Astrocyte (in vitro differentiated cells and primary cell): Measurements from ENCODE around the gene CYB5B.

Source experiments
- EZH2 ChIP-seq: IDR thresholded peaks from 2 replicates; pipeline ENCODE4 v1.6.1; 2012; ENCODE audit warnings: mild to moderate bottlenecking, low read length, inconsistent platforms; ENCODE audit not compliant: insufficient read depth
- TF ChIP-seq, protein P1 (sequence below): IDR thresholded peaks from 2 replicates; pipeline ENCODE4 v1.5.1; 2011; ENCODE audit warnings: low read depth, mild to moderate bottlenecking, inconsistent platforms, low read length, moderate library complexity; ENCODE audit not compliant: insufficient read depth

DNA sequence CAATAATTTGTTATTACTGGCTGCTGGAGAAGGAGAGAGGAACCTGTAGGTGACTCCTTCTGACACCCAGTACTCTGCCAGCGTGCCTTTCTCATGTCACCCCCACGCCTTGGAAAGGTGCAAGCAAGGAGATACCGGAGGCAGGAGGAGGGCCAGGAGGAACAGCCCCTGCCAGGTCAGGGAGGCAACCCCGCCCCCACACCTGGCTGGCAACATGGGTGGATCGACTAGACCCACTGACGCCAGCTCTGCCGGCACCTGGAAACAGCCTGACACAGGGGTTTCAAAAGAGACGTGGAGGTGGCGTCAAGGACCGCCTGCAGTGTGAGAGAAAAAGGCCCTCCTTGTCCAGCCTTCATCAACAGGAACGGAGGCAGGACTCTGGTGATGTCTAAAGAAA, 62.3 kb downstream of the CYB5B start:
- TF ChIP-seq EZH2, result no peak
- TF ChIP-seq, protein P1, sequence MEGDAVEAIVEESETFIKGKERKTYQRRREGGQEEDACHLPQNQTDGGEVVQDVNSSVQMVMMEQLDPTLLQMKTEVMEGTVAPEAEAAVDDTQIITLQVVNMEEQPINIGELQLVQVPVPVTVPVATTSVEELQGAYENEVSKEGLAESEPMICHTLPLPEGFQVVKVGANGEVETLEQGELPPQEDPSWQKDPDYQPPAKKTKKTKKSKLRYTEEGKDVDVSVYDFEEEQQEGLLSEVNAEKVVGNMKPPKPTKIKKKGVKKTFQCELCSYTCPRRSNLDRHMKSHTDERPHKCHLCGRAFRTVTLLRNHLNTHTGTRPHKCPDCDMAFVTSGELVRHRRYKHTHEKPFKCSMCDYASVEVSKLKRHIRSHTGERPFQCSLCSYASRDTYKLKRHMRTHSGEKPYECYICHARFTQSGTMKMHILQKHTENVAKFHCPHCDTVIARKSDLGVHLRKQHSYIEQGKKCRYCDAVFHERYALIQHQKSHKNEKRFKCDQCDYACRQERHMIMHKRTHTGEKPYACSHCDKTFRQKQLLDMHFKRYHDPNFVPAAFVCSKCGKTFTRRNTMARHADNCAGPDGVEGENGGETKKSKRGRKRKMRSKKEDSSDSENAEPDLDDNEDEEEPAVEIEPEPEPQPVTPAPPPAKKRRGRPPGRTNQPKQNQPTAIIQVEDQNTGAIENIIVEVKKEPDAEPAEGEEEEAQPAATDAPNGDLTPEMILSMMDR, result no peak
